GM12872 (cell line): Measurements from ENCODE around the gene CTU1.

Source experiments
- TF ChIP-seq, protein P1 (sequence below): IDR thresholded peaks from 3 replicates; pipeline ENCODE4 v1.5.1; 2011; ENCODE audit warnings: low read depth, mild to moderate bottlenecking, low read length, moderate library complexity; ENCODE audit not compliant: insufficient read depth

The CTU1 gene

DNA sequence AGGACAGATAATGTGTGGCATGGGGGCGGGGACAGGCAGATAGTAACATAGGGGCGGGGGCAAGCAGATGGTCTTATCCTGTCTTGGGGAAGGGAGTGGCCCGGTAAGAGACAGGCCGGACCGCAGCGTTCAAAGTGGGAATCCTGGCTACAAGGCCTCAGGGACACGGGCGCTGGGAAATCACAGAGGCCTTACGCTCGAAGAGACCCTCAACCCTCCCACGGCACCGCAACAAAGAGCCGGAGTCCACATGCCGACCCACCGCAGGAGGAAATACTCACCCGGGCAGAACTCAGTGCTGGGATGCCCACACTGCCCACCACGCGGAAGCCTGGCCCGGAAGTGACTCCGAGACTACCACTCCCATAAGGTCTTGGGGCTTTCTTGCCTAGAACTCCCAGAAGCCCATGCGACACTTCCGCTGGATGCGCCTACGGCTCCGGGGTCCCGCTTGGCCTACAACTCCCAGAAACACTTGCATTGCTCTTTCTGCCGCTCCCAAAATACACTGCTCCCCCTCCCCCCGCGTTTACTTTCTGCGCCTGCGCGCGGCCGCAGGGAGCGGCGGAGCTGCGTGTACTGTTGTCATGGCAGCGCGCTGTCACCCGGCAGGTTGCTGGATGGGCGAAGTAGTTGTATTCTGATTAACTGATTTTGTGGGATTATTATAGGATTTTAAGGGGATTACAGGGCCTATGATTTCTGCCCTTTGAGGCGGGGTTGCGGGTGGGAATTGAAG lies at the start of gene CTU1:
CTU1 (minus strand) TSS at position 344 of the 739 bp plus-strand sequence. CDS start 3,840 bp downstream, outside the sequence.
- TF ChIP-seq, protein P1, sequence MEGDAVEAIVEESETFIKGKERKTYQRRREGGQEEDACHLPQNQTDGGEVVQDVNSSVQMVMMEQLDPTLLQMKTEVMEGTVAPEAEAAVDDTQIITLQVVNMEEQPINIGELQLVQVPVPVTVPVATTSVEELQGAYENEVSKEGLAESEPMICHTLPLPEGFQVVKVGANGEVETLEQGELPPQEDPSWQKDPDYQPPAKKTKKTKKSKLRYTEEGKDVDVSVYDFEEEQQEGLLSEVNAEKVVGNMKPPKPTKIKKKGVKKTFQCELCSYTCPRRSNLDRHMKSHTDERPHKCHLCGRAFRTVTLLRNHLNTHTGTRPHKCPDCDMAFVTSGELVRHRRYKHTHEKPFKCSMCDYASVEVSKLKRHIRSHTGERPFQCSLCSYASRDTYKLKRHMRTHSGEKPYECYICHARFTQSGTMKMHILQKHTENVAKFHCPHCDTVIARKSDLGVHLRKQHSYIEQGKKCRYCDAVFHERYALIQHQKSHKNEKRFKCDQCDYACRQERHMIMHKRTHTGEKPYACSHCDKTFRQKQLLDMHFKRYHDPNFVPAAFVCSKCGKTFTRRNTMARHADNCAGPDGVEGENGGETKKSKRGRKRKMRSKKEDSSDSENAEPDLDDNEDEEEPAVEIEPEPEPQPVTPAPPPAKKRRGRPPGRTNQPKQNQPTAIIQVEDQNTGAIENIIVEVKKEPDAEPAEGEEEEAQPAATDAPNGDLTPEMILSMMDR: no peak

DNA sequence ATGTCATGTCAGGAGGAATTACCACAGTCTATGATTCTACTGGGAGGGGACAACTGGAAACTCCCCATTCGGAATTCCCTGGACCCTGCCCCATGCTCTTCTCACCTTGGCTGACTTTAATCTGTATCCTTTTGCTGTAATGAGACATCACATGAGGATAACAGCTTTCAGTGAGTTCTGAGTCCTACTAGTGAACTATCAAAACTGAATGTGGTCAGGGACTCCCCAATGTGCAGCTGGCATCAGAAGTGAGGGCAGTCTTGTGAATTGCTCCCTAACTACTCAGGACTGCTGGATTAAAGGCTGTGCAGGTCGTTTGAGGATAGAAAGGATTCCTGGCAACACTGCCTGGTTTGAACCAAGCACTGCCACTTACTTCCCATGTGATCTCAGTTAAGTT lies 49.1 kb upstream of the CTU1 start:
- TF ChIP-seq, protein P1: no peak

DNA sequence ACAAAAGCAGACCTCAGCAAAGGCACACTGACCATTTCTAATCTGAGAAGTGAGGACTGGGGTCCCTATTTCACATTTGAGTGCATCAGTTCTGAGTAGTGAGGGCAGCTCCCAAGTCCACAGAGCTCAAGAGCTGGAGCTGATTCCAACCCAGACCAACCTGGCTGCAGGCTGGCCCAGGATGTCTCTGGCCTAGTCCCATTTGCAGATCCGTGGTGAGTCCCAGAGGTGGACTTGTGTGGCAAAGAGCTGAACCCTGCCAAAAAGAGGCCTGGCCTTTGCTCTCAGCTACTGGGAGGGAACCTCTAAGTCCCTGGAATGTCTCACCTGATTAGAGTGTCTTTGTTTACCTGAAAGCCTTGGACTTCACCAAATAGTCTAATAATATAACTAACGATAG lies 48.5 kb upstream of the CTU1 start:
- TF ChIP-seq, protein P1: no peak

DNA sequence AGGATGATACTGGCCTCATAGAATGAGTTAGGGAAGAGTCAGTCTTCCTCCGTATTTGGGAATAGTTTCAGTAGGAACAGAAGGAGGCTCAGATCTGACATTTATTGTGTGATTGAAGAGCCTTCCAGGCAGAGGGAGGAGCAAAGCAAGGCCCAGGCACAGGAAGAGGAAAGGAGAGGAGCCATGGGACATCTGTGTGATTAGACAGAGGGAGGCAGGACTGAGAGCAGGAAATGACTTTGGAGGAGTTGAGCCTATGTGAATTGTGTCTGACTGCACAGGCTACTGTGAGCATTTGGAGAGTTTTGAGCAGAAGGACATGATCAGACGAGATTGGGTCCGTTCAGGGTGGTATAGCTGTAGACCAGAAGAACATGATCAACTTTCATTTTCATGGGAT lies 42.4 kb upstream of the CTU1 start:
- TF ChIP-seq, protein P1: no peak

DNA sequence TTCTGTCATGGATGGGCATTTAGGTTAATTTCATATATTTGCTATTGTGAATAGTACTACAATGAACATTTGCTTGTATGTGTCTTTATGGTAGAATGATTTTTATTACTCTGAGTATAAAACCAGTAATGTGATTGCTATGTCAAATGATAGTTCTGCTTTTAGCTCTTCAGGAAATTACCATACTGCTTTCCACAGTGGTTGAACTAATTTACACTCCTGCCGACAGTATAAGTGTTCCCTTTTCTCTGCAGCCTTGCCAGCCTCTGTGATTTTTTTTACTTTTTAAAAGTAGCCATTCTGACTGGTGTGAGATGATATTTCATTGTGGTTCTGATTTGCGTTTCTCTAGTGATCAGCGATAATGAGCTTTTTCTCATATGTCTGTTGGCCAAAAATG lies 40.4 kb upstream of the CTU1 start:
- TF ChIP-seq, protein P1: no peak

DNA sequence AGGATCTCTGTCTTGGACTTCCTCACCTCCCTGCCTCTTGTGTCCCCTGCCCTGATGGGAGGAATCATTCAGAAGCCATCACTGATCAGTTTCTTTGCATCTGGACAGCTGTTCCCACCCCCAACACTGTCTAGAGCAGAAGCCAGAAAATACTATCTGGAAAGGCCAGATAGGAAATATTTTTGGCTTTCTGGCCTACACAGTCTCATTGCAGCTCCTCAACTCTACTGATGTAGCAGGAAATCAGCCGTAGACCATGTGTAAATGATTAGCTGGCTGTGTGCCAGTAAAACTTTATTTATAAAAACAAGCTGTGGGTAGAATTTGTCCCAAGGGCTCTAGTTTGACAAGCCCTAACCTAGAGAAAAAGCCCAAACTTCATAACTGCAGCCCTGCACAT lies 39.5 kb upstream of the CTU1 start:
- TF ChIP-seq, protein P1: no peak

DNA sequence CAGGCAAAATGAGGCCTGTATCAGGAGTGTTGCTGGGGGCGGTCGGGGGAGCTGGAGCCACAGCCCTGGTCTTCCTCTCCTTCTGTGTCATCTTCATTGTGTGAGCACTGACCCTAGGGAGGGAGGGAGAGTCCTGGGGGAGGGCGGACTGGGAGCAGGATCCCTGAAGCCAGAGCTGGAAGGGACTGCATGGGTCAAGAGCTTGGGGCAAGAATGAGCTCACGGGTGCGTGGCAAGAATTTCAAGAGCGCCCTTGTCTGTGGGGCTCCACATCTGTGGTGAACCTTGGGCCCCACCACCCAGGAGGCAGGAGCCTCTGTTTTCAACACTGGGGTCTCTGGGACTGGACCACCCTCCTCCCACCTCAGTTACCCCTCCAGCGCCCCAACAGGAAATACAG lies 38.5 kb upstream of the CTU1 start:
- TF ChIP-seq, protein P1: no peak
